Stimulated activated CD8-positive, alpha-beta memory T cell treated with anti-CD3 and anti-CD28 coated beads, Interleukin-7, amount 100 ng/mL, for 1 hour (primary cell): ENCODE measurements around the gene LAMA2.

Experiments used
- DNase-seq, 2 donors: peaks; one replicate each; pipeline ENCODE4 v3.0.0-alpha.2; 2020; ENCODE audit warnings: low read depth in 2 of 2

Gene LAMA2

GRCh38 chr6:128914051-128914450 lies 31.1 kb downstream of the LAMA2 start:
- DNase-seq: no peak

- no peak for DNase-seq
Measured at GRCh38 chr6:128918886-128919285, 35.9 kb downstream of the LAMA2 start.

GRCh38 chr6:128919412-128920180 lies 36.7 kb downstream of the LAMA2 start:
- no peak for DNase-seq

GRCh38 chr6:128925765-128926164 lies 42.8 kb downstream of the LAMA2 start:
- no peak for DNase-seq

- DNase-seq: no peak
Measured at GRCh38 chr6:128929869-128930268, 46.9 kb downstream of the LAMA2 start.

- DNase-seq: no peak
Measured at GRCh38 chr6:128930321-128930720, 47.4 kb downstream of the LAMA2 start.

- no peak for DNase-seq
Measured at GRCh38 chr6:128932061-128932460, 49.1 kb downstream of the LAMA2 start.

GRCh38 chr6:128950864-128951263 lies 67.9 kb downstream of the LAMA2 start:
- no peak for DNase-seq

- DNase-seq: no peak
Measured at GRCh38 chr6:128952902-128953301, 70.0 kb downstream of the LAMA2 start.

GRCh38 chr6:128954308-128955043 lies 71.5 kb downstream of the LAMA2 start:
- no peak for DNase-seq

GRCh38 chr6:128963561-128963960 lies 80.6 kb downstream of the LAMA2 start:
- no peak for DNase-seq

- no peak for DNase-seq
Measured at GRCh38 chr6:128964233-128964755, 81.4 kb downstream of the LAMA2 start.

GRCh38 chr6:128964771-128965170 lies 81.8 kb downstream of the LAMA2 start:
- DNase-seq: no peak

- no peak for DNase-seq
Measured at GRCh38 chr6:128966934-128967333, 84.0 kb downstream of the LAMA2 start.

GRCh38 chr6:128979071-128979470 lies 96.1 kb downstream of the LAMA2 start:
- no peak for DNase-seq

- DNase-seq: no peak
Measured at GRCh38 chr6:128981716-128982115, 98.8 kb downstream of the LAMA2 start.

- DNase-seq: no peak
Measured at GRCh38 chr6:128990360-128990759, 107.4 kb downstream of the LAMA2 start.

GRCh38 chr6:128990915-128991314 lies 108.0 kb downstream of the LAMA2 start:
- no peak for DNase-seq

- no peak for DNase-seq
Measured at GRCh38 chr6:128993166-128993565, 110.2 kb downstream of the LAMA2 start.

- DNase-seq: no peak
Measured at GRCh38 chr6:128997880-128998279, 114.9 kb downstream of the LAMA2 start.

GRCh38 chr6:129006724-129007514 lies 124.0 kb downstream of the LAMA2 start:
- DNase-seq: no peak

GRCh38 chr6:129007701-129008373 lies 124.9 kb downstream of the LAMA2 start:
- no peak for DNase-seq
